IMR-90 (cell line): ENCODE results near the gene PIGBOS1. TPM values are rescaled to one million over a fixed set of nuclear protein-coding genes. Genes with fewer than 3 reads are reported as not detected.

ENCODE experiments used
- ATAC-seq: fragments of 200-7000 bp; cut with Tn5 transposase; 2 replicates; pipeline ENCODE4 v1.9.1; 2020; ENCODE audit warnings: low read depth, mild to moderate bottlenecking, moderate library complexity
- BruUV-seq: library from RNA; stranded (reverse); fragments of 400-500 nt; replicated peaks from 2 replicates; lab custom pipeline; 2021; lab: Mats Ljungman, UMichigan
- CTCF ChIA-PET: fragments of 300-600 bp; formaldehyde crosslinking; extraction: SDS; loops from one replicate; lab custom pipeline; 2021; ENCODE audit warnings: antibody characterized with exemption; lab: Yijun Ruan, JAX
- POLR2A ChIA-PET: fragments of 300-600 bp; sonication (Branson Sonifier 250); formaldehyde crosslinking; loops from one replicate; lab custom pipeline; 2022; ENCODE audit warnings: antibody characterized with exemption; ENCODE audit not compliant: unreplicated experiment; lab: Charles Lee
- DNase-seq: peaks from one replicate; pipeline ENCODE4 v3.0.0; 2013
- H2AFZ ChIP-seq: replicated peaks from 2 replicates; pipeline ENCODE3; 2013; ENCODE audit warnings: low read length, mild to moderate bottlenecking; ENCODE audit not compliant: poor library complexity
- H2AK5ac ChIP-seq: 2 replicates; pipeline ENCODE4 v1.6.1; 2013; ENCODE audit warnings: low read depth, low read length, inconsistent platforms
- H2AK9ac ChIP-seq: replicated peaks from 2 replicates; pipeline ENCODE3; 2013; ENCODE audit warnings: mild to moderate bottlenecking, low read depth, low read length, moderate library complexity; ENCODE audit not compliant: poor library complexity
- H2BK120ac ChIP-seq: 2 replicates; pipeline ENCODE4 v1.6.1; 2013; ENCODE audit warnings: low read depth, low read length, inconsistent platforms
- H2BK15ac ChIP-seq: 3 replicates; pipeline ENCODE4 v1.6.1; 2013; ENCODE audit warnings: low read depth, low read length, inconsistent platforms
- H2BK20ac ChIP-seq: 2 replicates; pipeline ENCODE4 v1.6.1; 2013; ENCODE audit warnings: low read depth, mild to moderate bottlenecking, inconsistent platforms, low read length, moderate library complexity
- H2BK5ac ChIP-seq: 2 replicates; pipeline ENCODE4 v1.6.1; 2013; ENCODE audit warnings: mild to moderate bottlenecking, low read depth, low read length, inconsistent platforms; ENCODE audit not compliant: poor library complexity, severe bottlenecking
- H3K14ac ChIP-seq: replicated peaks from 2 replicates; pipeline ENCODE4 v1.6.1; 2013; ENCODE audit warnings: low read depth, low read length, inconsistent platforms
- H3K18ac ChIP-seq: 2 replicates; pipeline ENCODE4 v1.6.1; 2013; ENCODE audit warnings: low read depth, low read length, control low read depth
- H3K23ac ChIP-seq: 2 replicates; pipeline ENCODE4 v1.6.1; 2013; ENCODE audit warnings: low read depth, low read length, inconsistent platforms
- H3K27ac ChIP-seq: 2 replicates; pipeline ENCODE4 v1.5.1; 2013; ENCODE audit warnings: mild to moderate bottlenecking, control low read depth, low read length; ENCODE audit not compliant: insufficient read depth
- H3K27me3 ChIP-seq: 2 replicates; pipeline ENCODE4 v1.6.1; 2013; ENCODE audit warnings: low read length; ENCODE audit not compliant: control insufficient read depth, insufficient read depth
- H3K36me3 ChIP-seq: 2 replicates; pipeline ENCODE4 v1.6.1; 2013; ENCODE audit warnings: low read length, mixed read lengths; ENCODE audit not compliant: control insufficient read depth, insufficient read depth
- H3K4ac ChIP-seq: 2 replicates; pipeline ENCODE4 v1.6.1; 2013; ENCODE audit warnings: low read depth, low read length, inconsistent platforms
- H3K4me1 ChIP-seq: 2 replicates; pipeline ENCODE4 v1.6.1; 2013; ENCODE audit warnings: low read length, mixed read lengths; ENCODE audit not compliant: control insufficient read depth, insufficient read depth
- H3K4me2 ChIP-seq: 2 replicates; pipeline ENCODE4 v1.6.1; 2013; ENCODE audit warnings: low read depth, mild to moderate bottlenecking, control low read depth, low read length, moderate library complexity
- H3K4me3 ChIP-seq: 2 replicates; pipeline ENCODE4 v1.5.1; 2013; ENCODE audit warnings: low read depth, mild to moderate bottlenecking, control low read depth, low read length, moderate library complexity; ENCODE audit not compliant: insufficient read depth
- H3K56ac ChIP-seq: 2 replicates; pipeline ENCODE4 v1.6.1; 2013; ENCODE audit warnings: low read length, inconsistent platforms; ENCODE audit not compliant: insufficient read depth; ENCODE audit errors: extremely low read depth
- H3K79me1 ChIP-seq, 2 experiments: 2 replicates each; pipeline ENCODE4 v1.6.1; 2013; ENCODE audit warnings: low read length in 2 of 2, inconsistent platforms in 1 of 2, low read depth in 1 of 2
- H3K9ac ChIP-seq: 2 replicates; pipeline ENCODE4 v1.6.1; 2013; ENCODE audit warnings: low read depth, low read length, control low read depth
- H3K9me1 ChIP-seq: 2 replicates; pipeline ENCODE4 v1.6.1; 2013; ENCODE audit warnings: low read length, inconsistent platforms; ENCODE audit not compliant: insufficient read depth
- H3K9me3 ChIP-seq: 2 replicates; pipeline ENCODE4 v1.6.1; 2013; ENCODE audit warnings: low read length; ENCODE audit not compliant: control insufficient read depth, insufficient read depth
- H4K20me1 ChIP-seq: 2 replicates; pipeline ENCODE4 v1.6.1; 2013; ENCODE audit warnings: low read length, inconsistent platforms; ENCODE audit not compliant: insufficient read depth
- H4K5ac ChIP-seq: 2 replicates; pipeline ENCODE4 v1.6.1; 2013; ENCODE audit warnings: mild to moderate bottlenecking, low read depth, low read length, control low read depth
- H4K8ac ChIP-seq, 2 experiments: 2 replicates each; pipeline ENCODE4 v1.6.1; 2013; ENCODE audit warnings: low read depth in 2 of 2, low read length in 2 of 2, control low read depth in 1 of 2, inconsistent platforms in 1 of 2
- H4K91ac ChIP-seq: 2 replicates; pipeline ENCODE4 v1.6.1; 2013; ENCODE audit warnings: low read depth, low read length, inconsistent platforms; ENCODE audit not compliant: insufficient read depth
- BHLHE40 ChIP-seq: fragments of 150-350 bp; IDR thresholded peaks from 2 replicates; pipeline ENCODE4 v1.6.1; 2016; ENCODE audit warnings: mild to moderate bottlenecking, low read depth, low read length
- CEBPB ChIP-seq: IDR thresholded peaks from 2 replicates; pipeline ENCODE4 v1.6.1; 2012; ENCODE audit warnings: low read depth, low read length, improper control_type of control experiment
- CHD1 ChIP-seq: IDR thresholded peaks from 2 replicates; pipeline ENCODE4 v1.6.1; 2012; ENCODE audit warnings: low read depth, low read length, improper control_type of control experiment
- MAFK ChIP-seq: IDR thresholded peaks from 2 replicates; pipeline ENCODE4 v1.6.1; 2012; ENCODE audit warnings: low read depth, low read length, improper control_type of control experiment
- MAZ ChIP-seq: IDR thresholded peaks from 2 replicates; pipeline ENCODE4 v1.6.1; 2012; ENCODE audit warnings: low read depth, mild to moderate bottlenecking, low read length, improper control_type of control experiment, moderate library complexity, borderline replicate concordance
- MXI1 ChIP-seq: IDR thresholded peaks from 2 replicates; pipeline ENCODE4 v1.6.1; 2012; ENCODE audit warnings: low read depth, mild to moderate bottlenecking, low read length, moderate library complexity, borderline replicate concordance
- NFE2L2 ChIP-seq: fragments of 150-350 bp; IDR thresholded peaks from 2 replicates; pipeline ENCODE4 v1.6.1; 2016; ENCODE audit warnings: low read depth, mild to moderate bottlenecking, low read length
- POLR2A ChIP-seq: IDR thresholded peaks from 2 replicates; pipeline ENCODE4 v1.6.1; 2012; ENCODE audit warnings: mild to moderate bottlenecking, low read depth, low read length
- RAD21 ChIP-seq: IDR thresholded peaks from 2 replicates; pipeline ENCODE4 v1.6.1; 2012; ENCODE audit warnings: low read length, improper control_type of control experiment
- RCOR1 ChIP-seq: IDR thresholded peaks from 2 replicates; pipeline ENCODE4 v1.6.1; 2012; ENCODE audit warnings: mild to moderate bottlenecking, low read length, improper control_type of control experiment; ENCODE audit not compliant: insufficient replicate concordance
- RFX5 ChIP-seq: IDR thresholded peaks from 2 replicates; pipeline ENCODE4 v1.8.0; 2012; ENCODE audit warnings: low read depth, mild to moderate bottlenecking, low read length, moderate library complexity
- SMC3 ChIP-seq: fragments of 150-350 bp; IDR thresholded peaks from 2 replicates; pipeline ENCODE4 v1.6.1; 2016; ENCODE audit warnings: low read depth, mild to moderate bottlenecking, antibody characterized with exemption, low read length, moderate library complexity
- WGBS, 2 experiments: methylation state at CpG; one replicate each; pipeline versions ENCODE4 v1.1.5 to v1.1.7; 2013; ENCODE audit warnings: missing lambda C conversion rate in 2 of 2; ENCODE audit not compliant: insufficient read length in 1 of 2; ENCODE audit errors: extremely low coverage in 2 of 2; 5-methylcytosine and 5-hydroxymethylcytosine counted together
- dilution Hi-C: fragments of 300-500 bp; cut with HindIII; formaldehyde crosslinking; loops from one replicate; pipeline ENCODE4 v1.14.3; 2018; ENCODE audit warnings: low sequenced_read_pairs; ENCODE audit not compliant: unreplicated experiment
- in situ Hi-C: fragments of 300-500 bp; cut with MboI; formaldehyde crosslinking; loops from 3 replicates; pipeline ENCODE4 v1.14.3; 2019; ENCODE audit warnings: low sequenced_read_pairs, inconsistent platforms, mixed read lengths
- intact Hi-C: fragments of 100-400 bp; cut with micrococcal nuclease; formaldehyde crosslinking; loops from 2 replicates; pipeline ENCODE4 v1.10.0; 2022
- polyA plus RNA-seq, 3 experiments: library from polyadenylated mRNA; depleted of rRNA; stranded (reverse); fragments of >200 nt; gene quantifications; 2 replicates each; pipeline ENCODE4 v1.2.3, GENCODE V29; 2012; ENCODE audit warnings: low replicate concordance in 1 of 3
- total RNA-seq: library from RNA; depleted of rRNA; stranded (reverse); fragments of >200 nt; gene quantifications from 2 replicates; pipeline ENCODE4 v1.2.3, GENCODE V29; 2012
- TF ChIP-seq, protein P1 (sequence below): fragments of 150-350 bp; IDR thresholded peaks from 2 replicates; pipeline ENCODE4 v1.6.1; 2017; ENCODE audit warnings: mild to moderate bottlenecking, antibody characterized with exemption, low read length, low read depth
- TF ChIP-seq, protein P2 (sequence below): conservative IDR thresholded peaks from 2 replicates; pipeline ENCODE4 v1.5.1; 2012; ENCODE audit warnings: mild to moderate bottlenecking, low read depth, low read length, improper control_type of control experiment
- TF ChIP-seq, protein P3 (sequence below): fragments of 150-350 bp; IDR thresholded peaks from 2 replicates; pipeline ENCODE4 v1.6.1; 2016; ENCODE audit warnings: low read depth, mild to moderate bottlenecking, low read length, moderate library complexity, borderline replicate concordance

Gene PIGBOS1
- total and polyA plus RNA-seq, 2 of the 4 experiments (the other 2 are of a cell fraction): 11.7 to 12.7 TPM

DNA sequence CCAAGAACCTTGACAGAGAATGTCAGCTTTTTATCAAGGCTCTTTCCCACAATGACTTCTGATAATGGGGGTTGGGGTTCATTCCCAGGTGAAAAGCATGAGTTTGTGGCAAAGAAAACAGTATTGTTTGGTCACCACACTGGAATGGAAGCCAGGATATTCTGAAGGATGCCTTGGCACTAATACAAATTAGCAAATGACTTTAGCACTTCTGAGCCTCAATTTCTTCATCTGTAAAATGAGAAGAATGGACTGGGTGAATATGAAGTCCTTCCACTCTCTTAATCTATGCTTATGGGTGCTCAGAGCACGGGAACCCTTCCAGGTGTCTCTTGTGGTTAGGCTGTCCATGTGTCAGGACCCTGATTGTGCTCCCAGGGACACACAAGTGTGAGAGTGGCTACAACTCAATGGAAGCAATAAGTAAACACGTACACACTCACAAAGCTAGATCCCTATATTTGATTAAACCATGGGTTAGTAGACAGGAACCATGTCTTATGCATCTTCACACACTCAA, 50.7 kb downstream of the PIGBOS1 start:
- Histone ChIP-seq H2AFZ (no peak overlapping the region), H2BK20ac (no peak overlapping the region), H3K56ac (no peak overlapping the region), H3K4me1 (peaks cover 13% of the 10 kb centered on the region), H3K9me1 (peaks cover 9% of the 10 kb centered on the region), H4K91ac (no peak overlapping the region), H2BK15ac (0 out of 3 replicates have a peak overlapping the region, but pooled peaks have one; percentile 26), H3K9ac (no peak overlapping the region), H3K27me3 (no peaks in the 10 kb centered on the region), H2BK5ac (no peak overlapping the region), H3K27ac (no peak overlapping the region), H3K4me3 (no peak overlapping the region), H2AK5ac (peak overlapping the region; percentile 63; the same call in 1 of the 2 replicates), H3K18ac (peak overlapping the region; percentile 40; the same call in 1 of the 2 replicates), H2AK9ac (no peak overlapping the region), H3K36me3 (no peaks in the 10 kb centered on the region), H3K79me1 (peaks cover 9 to 35% of the 10 kb centered on the region in 2 experiments; a peak in 3 of 4 replicates), H3K23ac (no peak overlapping the region), H3K9me3 (no peaks in the 10 kb centered on the region), H4K5ac (peak overlapping the region; percentile 49; the same call in 1 of the 2 replicates), H3K14ac (no peak overlapping the region), H4K20me1 (peaks cover 3% of the 10 kb centered on the region; the same call in 1 of the 2 replicates), H3K4ac (no peak overlapping the region; the same call in 1 of the 2 replicates), H4K8ac (peak overlapping the region in 1 of 2 experiments; percentile 50; a peak in 2 of 4 replicates), H2BK120ac (0 out of 2 replicates have a peak overlapping the region, but pooled peaks have one; percentile 9), H3K4me2 (no peak overlapping the region)
- ChIA-PET POLR2A (interaction anchor here (0.6 kb wide), 1 partner anchor 51 kb away, joined by 4 read pairs; the partner anchor contains the start of genes PIGB and PIGBOS1), CTCF (no interaction called here)
- no peak for DNase-seq
- TF ChIP-seq CEBPB (no peak), RAD21 (no peak), SMC3 (no peak), RFX5 (no peak), CHD1 (no peak), NFE2L2 (no peak), BHLHE40 (no peak), RCOR1 (no peak), POLR2A (no peak), MAFK (no peak), MAZ (no peak), MXI1 (no peak)
- TF ChIP-seq, protein P1, sequence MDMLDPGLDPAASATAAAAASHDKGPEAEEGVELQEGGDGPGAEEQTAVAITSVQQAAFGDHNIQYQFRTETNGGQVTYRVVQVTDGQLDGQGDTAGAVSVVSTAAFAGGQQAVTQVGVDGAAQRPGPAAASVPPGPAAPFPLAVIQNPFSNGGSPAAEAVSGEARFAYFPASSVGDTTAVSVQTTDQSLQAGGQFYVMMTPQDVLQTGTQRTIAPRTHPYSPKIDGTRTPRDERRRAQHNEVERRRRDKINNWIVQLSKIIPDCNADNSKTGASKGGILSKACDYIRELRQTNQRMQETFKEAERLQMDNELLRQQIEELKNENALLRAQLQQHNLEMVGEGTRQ: no peak
- TF ChIP-seq, protein P2, sequence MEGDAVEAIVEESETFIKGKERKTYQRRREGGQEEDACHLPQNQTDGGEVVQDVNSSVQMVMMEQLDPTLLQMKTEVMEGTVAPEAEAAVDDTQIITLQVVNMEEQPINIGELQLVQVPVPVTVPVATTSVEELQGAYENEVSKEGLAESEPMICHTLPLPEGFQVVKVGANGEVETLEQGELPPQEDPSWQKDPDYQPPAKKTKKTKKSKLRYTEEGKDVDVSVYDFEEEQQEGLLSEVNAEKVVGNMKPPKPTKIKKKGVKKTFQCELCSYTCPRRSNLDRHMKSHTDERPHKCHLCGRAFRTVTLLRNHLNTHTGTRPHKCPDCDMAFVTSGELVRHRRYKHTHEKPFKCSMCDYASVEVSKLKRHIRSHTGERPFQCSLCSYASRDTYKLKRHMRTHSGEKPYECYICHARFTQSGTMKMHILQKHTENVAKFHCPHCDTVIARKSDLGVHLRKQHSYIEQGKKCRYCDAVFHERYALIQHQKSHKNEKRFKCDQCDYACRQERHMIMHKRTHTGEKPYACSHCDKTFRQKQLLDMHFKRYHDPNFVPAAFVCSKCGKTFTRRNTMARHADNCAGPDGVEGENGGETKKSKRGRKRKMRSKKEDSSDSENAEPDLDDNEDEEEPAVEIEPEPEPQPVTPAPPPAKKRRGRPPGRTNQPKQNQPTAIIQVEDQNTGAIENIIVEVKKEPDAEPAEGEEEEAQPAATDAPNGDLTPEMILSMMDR: no peak
- TF ChIP-seq, protein P3, sequence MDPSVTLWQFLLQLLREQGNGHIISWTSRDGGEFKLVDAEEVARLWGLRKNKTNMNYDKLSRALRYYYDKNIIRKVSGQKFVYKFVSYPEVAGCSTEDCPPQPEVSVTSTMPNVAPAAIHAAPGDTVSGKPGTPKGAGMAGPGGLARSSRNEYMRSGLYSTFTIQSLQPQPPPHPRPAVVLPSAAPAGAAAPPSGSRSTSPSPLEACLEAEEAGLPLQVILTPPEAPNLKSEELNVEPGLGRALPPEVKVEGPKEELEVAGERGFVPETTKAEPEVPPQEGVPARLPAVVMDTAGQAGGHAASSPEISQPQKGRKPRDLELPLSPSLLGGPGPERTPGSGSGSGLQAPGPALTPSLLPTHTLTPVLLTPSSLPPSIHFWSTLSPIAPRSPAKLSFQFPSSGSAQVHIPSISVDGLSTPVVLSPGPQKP: no peak
- no CpG with 5 or more reads among the region's 2 CpGs for WGBS, 2 experiments
- intact Hi-C loops (no loop called here), dilution Hi-C loops (no loop called here), in situ Hi-C loops (no loop called here)
- ATAC-seq: no peak
- no TSS peak for BruUV-seq
